NB4 (cell line): ENCODE measurements around the gene KLHL17.

Experiments used
- DNase-seq: peaks from one replicate; pipeline ENCODE4 v3.0.0; 2010; ENCODE audit warnings: low read depth
- H3K4me3 ChIP-seq: one replicate; pipeline ENCODE4 v1.5.1; 2011; ENCODE audit warnings: mild to moderate bottlenecking, low read depth, low read length, moderate library complexity
- CTCF ChIP-seq: IDR thresholded peaks from one replicate; pipeline ENCODE4 v1.5.1; 2012; ENCODE audit warnings: low read depth, low read length
- MAX ChIP-seq: IDR thresholded peaks from 2 replicates; pipeline ENCODE4 v1.6.1; 2011; ENCODE audit warnings: low read depth, low read length
- MYC ChIP-seq: IDR thresholded peaks from 2 replicates; pipeline ENCODE4 v1.6.1; 2011; ENCODE audit warnings: low read depth, low read length
- POLR2A ChIP-seq: IDR thresholded peaks from 2 replicates; pipeline ENCODE4 v1.6.1; 2011; ENCODE audit warnings: mild to moderate bottlenecking; ENCODE audit not compliant: insufficient read length; ENCODE audit errors: extremely low read depth

KLHL17 gene

GRCh38 chr1:959731-960362 is 537 bp upstream of the KLHL17 start:
- TF ChIP-seq MYC: no peak
- TF ChIP-seq CTCF: no peak
- TF ChIP-seq MAX: no peak
- no peak for TF ChIP-seq POLR2A
- no peak for DNase-seq
- no peak overlapping the region for H3K4me3 ChIP-seq

- no peak overlapping the region for H3K4me3 ChIP-seq
- peak; percentile 19 for DNase-seq
- TF ChIP-seq POLR2A (no peak), MYC (no peak), MAX (no peak), CTCF (no peak)
These were observed 817 bp downstream of the KLHL17 start for GRCh38 chr1:961132-961669.

- TF ChIP-seq POLR2A (no peak), CTCF (no peak), MAX (no peak), MYC (no peak)
- DNase-seq: no peak
- no peak overlapping the region for H3K4me3 ChIP-seq
These were observed 2.3 kb downstream of the KLHL17 start for GRCh38 chr1:962381-963300.

- H3K4me3 ChIP-seq: no peak overlapping the region
- TF ChIP-seq CTCF: no peak
- no peak for TF ChIP-seq MAX
- TF ChIP-seq POLR2A: no peak
- no peak for TF ChIP-seq MYC
- no peak for DNase-seq
These were observed 2.9 kb downstream of the KLHL17 start for GRCh38 chr1:963301-963651.

- no peak overlapping the region for H3K4me3 ChIP-seq
- TF ChIP-seq CTCF: no peak
- no peak for TF ChIP-seq MYC
- no peak for TF ChIP-seq MAX
- TF ChIP-seq POLR2A: no peak
- no peak for DNase-seq
These were observed 3.6 kb downstream of the KLHL17 start for GRCh38 chr1:963746-964525.
